Measurements from ENCODE around the gene MAGI2.

MAGI2 gene

GRCh38 chr7:78900806-78901205, 552.7 kb downstream of the MAGI2 start:
- TF ChIP-seq CTCF (IDR thresholded peaks at IDR 0.05; ENCODE audit: insufficient read depth, low read length, missing control alignments), result no peak
- CTCF ChIA-PET, result interaction anchor here (0.6 kb wide), 1 partner anchor 1141 kb away, joined by 4 read pairs; no protein-coding TSS in a partner anchor
- H3K4me3 ChIP-seq (ENCODE audit: low read depth, low read length), result no peak overlapping the region
- POLR2A ChIA-PET, result no interaction called here
- no peak for DNase-seq (ENCODE audit: low read depth, low spot score)

GRCh38 chr7:78895393-78895792, 558.1 kb downstream of the MAGI2 start:
- no peak for DNase-seq (ENCODE audit: low read depth, low spot score)
- POLR2A ChIA-PET, result no interaction called here
- TF ChIP-seq CTCF (IDR thresholded peaks at IDR 0.05; ENCODE audit: insufficient read depth, low read length, missing control alignments), result no peak
- no peak overlapping the region for H3K4me3 ChIP-seq (ENCODE audit: low read depth, low read length)
- CTCF ChIA-PET, result no interaction called here

GRCh38 chr7:78879206-78879605, 574.3 kb downstream of the MAGI2 start:
- TF ChIP-seq CTCF (IDR thresholded peaks at IDR 0.05; ENCODE audit: insufficient read depth, low read length, missing control alignments), result no peak
- POLR2A ChIA-PET, result no interaction called here
- CTCF ChIA-PET, result no interaction called here
- no peak overlapping the region for H3K4me3 ChIP-seq (ENCODE audit: low read depth, low read length)
- no peak for DNase-seq (ENCODE audit: low read depth, low spot score)

- DNase-seq (ENCODE audit: low read depth, low spot score), result no peak
- TF ChIP-seq CTCF (IDR thresholded peaks at IDR 0.05; ENCODE audit: insufficient read depth, low read length, missing control alignments), result no peak
- ChIA-PET CTCF (interaction anchor here (0.9 kb wide), 2 partner anchors 739 to 1175 kb away, joined by 3 read pairs; no protein-coding TSS in a partner anchor), POLR2A (no interaction called here)
- no peak overlapping the region for H3K4me3 ChIP-seq (ENCODE audit: low read depth, low read length)
These were observed 580.4 kb downstream of the MAGI2 start for GRCh38 chr7:78873117-78873516.

- H3K4me3 ChIP-seq (ENCODE audit: low read depth, low read length), result no peak overlapping the region
- POLR2A ChIA-PET, result no interaction called here
- CTCF ChIA-PET, result no interaction called here
- no peak for DNase-seq (ENCODE audit: low read depth, low spot score)
- TF ChIP-seq CTCF (IDR thresholded peaks at IDR 0.05; ENCODE audit: insufficient read depth, low read length, missing control alignments), result no peak
These were observed 589.1 kb downstream of the MAGI2 start for GRCh38 chr7:78864339-78864738.

GRCh38 chr7:78863281-78863680, 590.2 kb downstream of the MAGI2 start:
- no peak overlapping the region for H3K4me3 ChIP-seq (ENCODE audit: low read depth, low read length)
- TF ChIP-seq CTCF (IDR thresholded peaks at IDR 0.05; ENCODE audit: insufficient read depth, low read length, missing control alignments), result no peak
- CTCF ChIA-PET, result interaction anchor here (1.3 kb wide), 1 partner anchor 17 kb away, joined by 4 read pairs; no protein-coding TSS in a partner anchor
- DNase-seq (ENCODE audit: low read depth, low spot score), result no peak
- POLR2A ChIA-PET, result no interaction called here
